GM21723 (cell line): Measurements from ENCODE around the gene PRKCH.

ENCODE experiments used
- ATAC-seq: cut with Tn5 transposase; IDR thresholded peaks from one replicate; pipeline ENCODE4 v1.9.1; 2021; ENCODE audit warnings: mild to moderate bottlenecking, moderate library complexity; ENCODE audit not compliant: unreplicated experiment

Gene PRKCH

GRCh38 chr14:61335049-61335448 lies 13.7 kb downstream of the PRKCH start:
- ATAC-seq, result no peak

GRCh38 chr14:61335671-61336275 lies 14.4 kb downstream of the PRKCH start:
- no peak for ATAC-seq

- no peak for ATAC-seq
These were observed 16.5 kb downstream of the PRKCH start for GRCh38 chr14:61337893-61338292.

- ATAC-seq, result no peak
These were observed 17.1 kb downstream of the PRKCH start for GRCh38 chr14:61338457-61338856.

- no peak for ATAC-seq
These were observed 20.2 kb downstream of the PRKCH start for GRCh38 chr14:61341275-61342206.

- ATAC-seq, result no peak
These were observed 21.1 kb downstream of the PRKCH start for GRCh38 chr14:61342486-61342885.

GRCh38 chr14:61342932-61343331 lies 21.6 kb downstream of the PRKCH start:
- ATAC-seq, result no peak

- no peak for ATAC-seq
These were observed 22.1 kb downstream of the PRKCH start for GRCh38 chr14:61343471-61343870.

GRCh38 chr14:61343991-61344405 lies 22.6 kb downstream of the PRKCH start:
- no peak for ATAC-seq

- ATAC-seq, result no peak
These were observed 23.2 kb downstream of the PRKCH start for GRCh38 chr14:61344437-61345150.

- ATAC-seq, result no peak
These were observed 23.7 kb downstream of the PRKCH start for GRCh38 chr14:61345151-61345482.

- ATAC-seq, result no peak
These were observed 24.8 kb downstream of the PRKCH start for GRCh38 chr14:61346221-61346620.

GRCh38 chr14:61346793-61347192 lies 25.4 kb downstream of the PRKCH start:
- ATAC-seq, result no peak

- no peak for ATAC-seq
These were observed 26.6 kb downstream of the PRKCH start for GRCh38 chr14:61347826-61348443.

GRCh38 chr14:61350427-61351270 lies 29.3 kb downstream of the PRKCH start:
- ATAC-seq, result no peak

GRCh38 chr14:61351477-61351876 lies 30.1 kb downstream of the PRKCH start:
- no peak for ATAC-seq

GRCh38 chr14:61355892-61356325 lies 34.5 kb downstream of the PRKCH start:
- no peak for ATAC-seq

GRCh38 chr14:61357123-61357522 lies 35.7 kb downstream of the PRKCH start:
- ATAC-seq, result no peak

GRCh38 chr14:61358554-61359226 lies 37.3 kb downstream of the PRKCH start:
- no peak for ATAC-seq
